ENCODE results near the gene NHEJ1. TPM values are rescaled to one million over a fixed set of nuclear protein-coding genes. Genes with fewer than 3 reads are reported as not detected.

NHEJ1 gene
- polyA plus RNA-seq, 3 donors = 12.6 to 20.9 (median 20.3) TPM

GRCh38 chr2:219149667-219150066 is 10.9 kb downstream of the NHEJ1 start:
- H4K20me1 ChIP-seq (ENCODE audit: insufficient read depth, low read length) = no peaks in the 10 kb centered on the region
- Mint-ChIP-seq H3K36me3 (peaks cover 50 to 71% of the 10 kb centered on the region in 2 donors), H3K27me3 (ENCODE audit: low read depth in 3 of 3) (peaks cover 0 to 1% (median 0%) of the 10 kb centered on the region in 3 donors), H3K27ac (no peak overlapping the region), H3K4me3 (no peak overlapping the region), H3K4me1 (no peaks in the 10 kb centered on the region), H3K9me3 (no peaks in the 10 kb centered on the region)
- H3K27ac ChIP-seq (ENCODE audit: low read depth in 1 of 2, low read length in 2 of 2) = no peak overlapping the region
- whole genome bisulfite sequencing (ENCODE audit: insufficient coverage) = 83% methylated on average over 1 of the region's 1 CpG
- intact Hi-C loops (cut with micrococcal nuclease) = loop anchor here in 1 of 2 donors (5.0 to 10.0 kb wide), 2 partner anchors 92 to 155 kb away; partner anchors contain the start of gene CRYBA2
- H3K9me3 ChIP-seq (replicated peaks in 1 of 2; ENCODE audit: control insufficient read depth in 1 of 2, insufficient read depth in 1 of 2, low read length in 2 of 2) = no peaks in the 10 kb centered on the region
- H3K4me3 ChIP-seq (replicated peaks in 1 of 3; ENCODE audit: low read depth in 2 of 3, low read length in 3 of 3) = no peak overlapping the region
- H3K4me2 ChIP-seq (replicated peaks; ENCODE audit: extremely low read depth, low read length, poor library complexity, severe bottlenecking) = no peak overlapping the region
- no peaks in the 10 kb centered on the region for H3K79me2 ChIP-seq (ENCODE audit: insufficient read depth, low read length)
- H3K4me1 ChIP-seq (ENCODE audit: control insufficient read depth in 1 of 2, insufficient read depth in 2 of 2, low read length in 2 of 2) = no peaks in the 10 kb centered on the region
- H3K9ac ChIP-seq (ENCODE audit: insufficient read depth, low read length, poor library complexity, severe bottlenecking) = no peak overlapping the region
- TF ChIP-seq CTCF (IDR thresholded peaks at IDR 0.05) = no peak
- H2AFZ ChIP-seq (ENCODE audit: insufficient read depth, low read depth, low read length, poor library complexity, severe bottlenecking) = no peak overlapping the region
- H3K36me3 ChIP-seq (replicated peaks in 1 of 2; ENCODE audit: control insufficient read depth in 1 of 2, insufficient read depth in 2 of 2, low read length in 2 of 2) = peaks cover 35 to 83% of the 10 kb centered on the region in 2 donors
- no peaks in the 10 kb centered on the region for H3K27me3 ChIP-seq (ENCODE audit: control insufficient read depth in 2 of 2, insufficient read depth in 2 of 2, low read length in 2 of 2)
- no peak for DNase-seq

GRCh38 chr2:219142329-219142728 is 18.3 kb downstream of the NHEJ1 start:
- peaks cover 68 to 84% of the 10 kb centered on the region in 2 donors for H3K36me3 Mint-ChIP-seq
- H3K27me3 Mint-ChIP-seq (ENCODE audit: low read depth in 3 of 3) = peaks cover 0 to 4% (median 1%) of the 10 kb centered on the region in 3 donors
- Histone ChIP-seq H3K4me1 (ENCODE audit: control insufficient read depth in 1 of 2, insufficient read depth in 2 of 2, low read length in 2 of 2) (no peaks in the 10 kb centered on the region), H3K27ac (ENCODE audit: low read depth in 1 of 2, low read length in 2 of 2) (no peak overlapping the region), H3K36me3 (replicated peaks in 1 of 2; ENCODE audit: control insufficient read depth in 1 of 2, insufficient read depth in 2 of 2, low read length in 2 of 2) (peaks cover 23 to 76% of the 10 kb centered on the region in 2 donors), H3K4me2 (replicated peaks; ENCODE audit: extremely low read depth, low read length, poor library complexity, severe bottlenecking) (no peak overlapping the region), H2AFZ (ENCODE audit: insufficient read depth, low read depth, low read length, poor library complexity, severe bottlenecking) (no peak overlapping the region), H4K20me1 (ENCODE audit: insufficient read depth, low read length) (no peaks in the 10 kb centered on the region), H3K79me2 (ENCODE audit: insufficient read depth, low read length) (no peaks in the 10 kb centered on the region), H3K9me3 (replicated peaks in 1 of 2; ENCODE audit: control insufficient read depth in 1 of 2, insufficient read depth in 1 of 2, low read length in 2 of 2) (no peaks in the 10 kb centered on the region), H3K27me3 (ENCODE audit: control insufficient read depth in 2 of 2, insufficient read depth in 2 of 2, low read length in 2 of 2) (no peaks in the 10 kb centered on the region), H3K9ac (ENCODE audit: insufficient read depth, low read length, poor library complexity, severe bottlenecking) (no peak overlapping the region), H3K4me3 (replicated peaks in 1 of 3; ENCODE audit: low read depth in 2 of 3, low read length in 3 of 3) (no peak overlapping the region)
- no peak overlapping the region for H3K27ac Mint-ChIP-seq
- intact Hi-C loops (cut with micrococcal nuclease) = no loop called here
- TF ChIP-seq CTCF (IDR thresholded peaks at IDR 0.05) = no peak
- peaks cover 2% of the 10 kb centered on the region for H3K4me1 Mint-ChIP-seq
- peaks cover 0 to 7% (median 3%) of the 10 kb centered on the region in 7 donors for H3K9me3 Mint-ChIP-seq
- no peak overlapping the region for H3K4me3 Mint-ChIP-seq
- WGBS (ENCODE audit: insufficient coverage) = 73% methylated on average over 5 of the region's 6 CpGs
- peak in 1 of 3 donors; percentile 19 for DNase-seq
